Hypothalamus (tissue), 51 donors: ENCODE results near the gene MICU1.

Experiments used
- DNase-seq, 51 donors: peaks; one replicate each; lab custom pipeline; 2025; lab: John Stamatoyannopoulos, UW

MICU1 gene

DNA sequence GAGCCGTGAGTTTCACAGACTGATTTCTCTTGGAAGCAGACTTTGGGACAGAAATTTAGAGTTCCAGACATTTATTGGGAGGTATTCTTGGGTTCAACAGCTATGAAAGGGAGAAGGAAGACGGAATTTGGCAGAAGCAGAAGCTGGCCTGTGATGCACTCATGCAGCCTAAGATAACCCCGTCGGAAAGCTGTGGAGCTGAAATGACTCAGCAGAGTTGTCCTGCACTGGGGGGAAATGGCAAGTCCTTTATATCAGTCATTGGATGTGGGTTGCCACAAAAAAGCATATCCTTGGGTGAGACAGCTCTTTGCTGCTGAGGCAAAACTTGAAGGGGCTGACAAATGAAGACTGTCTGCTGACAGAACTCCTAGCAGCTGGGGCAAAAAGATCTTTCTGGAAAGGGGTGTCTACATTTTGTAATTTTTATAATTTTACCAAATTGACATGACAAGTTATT, 11.5 kb upstream of the MICU1 start:
- DNase-seq, result peak in 2 of 51 donors; percentile 4 to 15

DNA sequence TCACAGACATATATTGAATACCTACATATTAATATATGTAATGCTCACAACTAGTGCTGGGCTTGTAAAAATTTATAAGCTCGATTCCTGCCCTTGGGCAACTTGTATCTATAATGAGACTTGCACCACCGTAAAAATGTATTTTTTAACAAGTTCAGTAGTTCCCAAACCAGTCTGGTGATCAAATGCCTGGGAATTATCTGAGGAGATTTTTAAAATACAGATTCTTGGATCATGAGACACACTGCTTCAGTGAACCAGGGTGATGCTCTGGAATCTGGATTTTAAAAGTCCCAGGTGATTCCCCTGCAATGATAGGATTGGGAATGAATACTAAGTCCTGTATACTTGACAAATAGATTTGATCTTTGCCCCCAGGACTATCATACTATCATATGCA, 4.3 kb upstream of the MICU1 start:
- DNase-seq, result no peak

DNA sequence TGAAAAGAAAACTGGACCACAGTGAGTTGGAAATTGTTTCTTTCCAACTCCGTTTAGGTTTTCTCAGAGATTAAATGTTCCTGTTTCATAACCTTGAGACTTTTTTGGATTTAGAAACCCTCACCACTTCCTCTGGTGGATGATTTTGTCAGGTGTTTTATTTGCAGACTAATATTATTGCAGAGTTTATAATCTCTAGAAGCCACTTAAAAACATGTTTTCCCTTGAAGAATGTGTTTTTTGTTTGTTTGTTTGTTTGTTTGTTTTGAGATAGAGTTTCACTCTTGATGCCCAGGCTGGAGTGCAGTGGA, 520 bp upstream of the MICU1 start:
- no peak for DNase-seq

DNA sequence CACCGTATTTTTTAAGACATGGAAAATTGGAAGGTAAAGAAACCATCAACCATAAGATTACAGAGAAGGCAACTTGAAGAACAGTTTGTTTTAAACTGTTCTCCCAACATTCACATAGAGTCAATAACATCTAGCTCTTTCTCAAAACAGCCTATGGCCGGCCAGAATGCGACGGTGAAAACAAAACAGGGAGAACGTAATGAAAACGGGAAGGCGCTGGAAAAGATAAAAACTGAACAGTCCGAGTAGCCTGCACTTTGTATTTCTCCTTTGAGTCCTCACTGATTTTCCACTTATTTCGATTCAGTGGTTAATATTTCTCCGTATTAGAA, 637 bp downstream of the MICU1 start:
- DNase-seq, result no peak

DNA sequence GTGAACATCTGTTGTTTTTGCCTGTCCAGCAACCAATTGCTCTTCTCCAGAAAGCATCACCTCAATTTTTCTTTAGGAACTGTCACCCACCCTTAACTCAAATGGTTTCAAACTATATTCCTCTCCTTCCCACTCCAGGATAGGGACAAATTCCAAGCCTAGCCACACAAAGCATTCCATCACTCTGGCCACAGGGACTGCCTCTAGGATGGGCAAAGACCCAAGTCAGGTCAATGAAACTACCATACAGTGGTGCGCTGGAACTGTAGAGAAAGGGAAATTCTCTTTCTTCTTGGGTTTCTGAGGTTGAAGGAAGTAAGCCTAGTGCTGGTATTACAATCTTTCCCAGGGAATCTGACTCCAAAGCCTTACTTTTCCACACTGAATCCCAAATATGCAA, 3.6 kb downstream of the MICU1 start:
- no peak for DNase-seq

DNA sequence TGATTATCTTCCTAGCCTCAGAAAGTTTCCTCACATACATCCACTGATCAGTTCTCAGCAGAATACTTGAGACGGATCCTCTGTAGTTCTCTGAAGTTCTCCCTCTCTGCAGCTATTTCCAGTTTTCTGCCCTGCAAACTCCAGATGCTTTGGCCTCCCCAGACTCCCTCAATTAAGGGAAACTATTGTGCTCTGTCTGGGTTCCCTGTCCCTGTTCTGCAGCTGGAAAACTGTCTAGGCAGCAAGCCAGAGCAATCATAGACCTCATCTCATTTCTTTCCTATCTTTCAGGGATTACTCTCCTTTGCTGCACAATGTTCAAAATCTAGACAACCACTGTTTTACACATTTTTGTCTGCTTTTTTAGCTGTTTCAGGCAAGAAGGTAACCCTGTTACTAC, 9.2 kb downstream of the MICU1 start:
- peak in 11 of 51 donors; percentile 4 to 41 (median 28) for DNase-seq

DNA sequence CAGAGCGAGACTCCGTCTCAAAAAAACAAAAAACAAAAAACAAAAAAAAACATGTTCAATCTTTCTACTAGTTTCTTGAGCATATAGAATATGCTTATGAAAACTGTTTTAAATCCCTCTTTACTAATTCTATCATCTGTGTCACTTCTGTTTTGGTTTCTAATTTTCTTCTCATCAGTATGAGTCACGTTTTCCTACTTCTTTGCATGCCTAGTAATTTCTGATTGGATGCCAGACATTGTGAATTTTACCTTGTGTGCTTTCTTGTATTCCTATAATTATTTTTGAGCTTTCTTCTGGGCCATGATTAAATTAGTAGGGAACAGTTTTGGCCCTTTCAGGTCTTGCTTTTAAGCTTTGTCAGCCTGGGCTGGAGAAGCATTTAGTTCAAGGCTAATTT, 9.9 kb downstream of the MICU1 start:
- no peak for DNase-seq

DNA sequence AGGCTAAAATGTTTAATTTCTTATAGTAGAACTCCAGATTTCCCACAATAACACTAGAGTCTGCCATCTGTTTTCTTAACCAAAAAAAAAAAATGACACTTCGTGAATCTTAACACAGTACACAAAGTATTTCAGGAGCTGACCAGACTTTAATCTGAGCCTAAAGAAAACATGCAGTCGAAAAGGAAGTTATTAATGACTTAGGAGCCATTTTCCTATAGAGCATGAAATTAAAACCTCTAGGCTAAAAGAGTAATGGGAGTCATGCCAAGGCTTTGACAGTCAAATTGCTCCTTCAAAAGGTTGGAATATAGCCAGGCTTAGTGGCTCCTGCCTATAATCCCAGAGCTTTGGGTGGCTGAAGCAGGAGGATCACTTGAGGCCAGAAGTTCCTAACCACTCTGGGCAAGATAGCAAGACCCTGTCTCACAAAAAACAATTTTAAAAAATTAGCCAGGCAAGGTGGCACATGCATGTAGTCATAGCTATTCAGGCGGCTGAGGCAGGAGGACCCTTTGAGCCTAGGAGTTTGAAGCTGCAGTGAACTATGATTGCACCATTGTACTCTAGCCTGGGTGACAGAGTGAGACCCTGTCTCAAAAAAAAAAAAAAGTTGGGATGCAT, 13.6 kb downstream of the MICU1 start:
- DNase-seq, result no peak

DNA sequence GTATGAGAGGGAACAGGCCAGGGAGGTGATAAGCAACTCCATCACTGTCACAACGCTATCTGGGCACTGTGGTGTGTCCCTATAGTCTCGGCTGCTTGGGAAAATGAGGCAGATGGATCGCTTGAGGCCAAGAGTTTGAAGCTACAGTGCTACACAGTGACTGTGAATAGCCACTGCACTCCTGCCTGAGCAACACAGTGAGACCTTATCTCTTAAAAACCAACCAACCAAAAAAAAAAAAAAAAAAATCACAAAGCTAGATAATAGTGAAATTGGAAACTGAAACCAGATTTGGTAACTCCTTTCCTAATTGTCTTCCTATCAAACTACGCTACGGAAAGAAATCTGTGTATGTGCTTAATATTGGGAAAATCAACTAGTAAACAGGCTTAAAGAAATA, 14.1 kb downstream of the MICU1 start:
- DNase-seq, result no peak

DNA sequence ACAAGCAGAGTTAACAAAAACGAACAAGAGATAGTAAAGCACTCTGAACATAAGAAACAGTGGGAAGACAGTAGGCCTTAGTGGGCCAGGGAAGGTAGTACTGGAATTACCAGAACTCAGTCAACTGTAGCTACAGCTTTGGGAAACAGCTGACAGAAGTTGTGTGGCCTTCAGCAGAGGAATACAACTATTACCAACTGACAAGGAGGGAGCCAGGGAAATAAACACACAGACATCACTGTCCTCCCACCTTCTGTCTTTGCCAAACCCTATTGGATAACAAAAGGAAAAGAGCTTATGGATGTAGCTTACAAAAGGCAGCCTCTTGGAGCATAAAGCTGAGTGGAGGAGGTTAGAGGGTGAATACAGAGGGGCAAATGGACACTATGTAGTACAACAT, 15.4 kb downstream of the MICU1 start:
- no peak for DNase-seq

DNA sequence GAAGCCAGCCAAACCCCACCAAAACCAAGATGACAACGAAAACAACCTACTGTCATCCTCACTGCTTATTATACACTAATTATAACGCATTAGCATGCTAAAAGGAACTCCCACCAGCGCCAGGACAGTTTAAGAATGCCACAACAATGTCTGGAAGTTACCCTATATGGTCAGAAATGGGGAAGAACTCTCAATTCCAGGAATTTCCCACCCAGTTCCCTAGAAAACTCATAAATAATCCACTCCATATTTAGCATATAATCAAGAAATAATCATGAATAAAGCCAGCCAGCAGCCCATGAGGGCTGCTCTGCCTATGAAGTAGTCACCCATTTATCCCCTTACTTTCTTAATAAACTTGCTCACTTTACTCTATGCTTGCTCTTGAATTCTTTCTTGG, 20.8 kb downstream of the MICU1 start:
- DNase-seq, result no peak

DNA sequence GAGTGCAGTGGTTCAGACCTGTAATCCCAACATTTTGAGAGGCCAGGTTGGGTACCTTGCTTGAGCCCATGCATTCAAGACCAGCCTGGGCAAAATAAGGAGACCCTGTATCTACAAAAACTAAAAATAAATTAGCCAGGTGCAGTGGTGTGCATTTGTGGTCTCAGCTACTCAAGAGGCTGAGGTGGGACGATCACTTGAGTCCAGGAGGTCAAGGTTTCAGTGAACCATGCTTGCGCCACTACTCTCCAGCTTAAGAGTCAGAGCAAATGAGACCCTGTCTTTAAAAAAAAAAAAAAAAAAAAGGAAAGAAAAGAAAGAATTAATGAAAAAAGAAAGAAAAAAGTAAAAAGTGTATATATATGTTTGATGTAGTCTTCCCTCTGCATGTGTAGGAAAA, 24.7 kb downstream of the MICU1 start:
- DNase-seq, result no peak

DNA sequence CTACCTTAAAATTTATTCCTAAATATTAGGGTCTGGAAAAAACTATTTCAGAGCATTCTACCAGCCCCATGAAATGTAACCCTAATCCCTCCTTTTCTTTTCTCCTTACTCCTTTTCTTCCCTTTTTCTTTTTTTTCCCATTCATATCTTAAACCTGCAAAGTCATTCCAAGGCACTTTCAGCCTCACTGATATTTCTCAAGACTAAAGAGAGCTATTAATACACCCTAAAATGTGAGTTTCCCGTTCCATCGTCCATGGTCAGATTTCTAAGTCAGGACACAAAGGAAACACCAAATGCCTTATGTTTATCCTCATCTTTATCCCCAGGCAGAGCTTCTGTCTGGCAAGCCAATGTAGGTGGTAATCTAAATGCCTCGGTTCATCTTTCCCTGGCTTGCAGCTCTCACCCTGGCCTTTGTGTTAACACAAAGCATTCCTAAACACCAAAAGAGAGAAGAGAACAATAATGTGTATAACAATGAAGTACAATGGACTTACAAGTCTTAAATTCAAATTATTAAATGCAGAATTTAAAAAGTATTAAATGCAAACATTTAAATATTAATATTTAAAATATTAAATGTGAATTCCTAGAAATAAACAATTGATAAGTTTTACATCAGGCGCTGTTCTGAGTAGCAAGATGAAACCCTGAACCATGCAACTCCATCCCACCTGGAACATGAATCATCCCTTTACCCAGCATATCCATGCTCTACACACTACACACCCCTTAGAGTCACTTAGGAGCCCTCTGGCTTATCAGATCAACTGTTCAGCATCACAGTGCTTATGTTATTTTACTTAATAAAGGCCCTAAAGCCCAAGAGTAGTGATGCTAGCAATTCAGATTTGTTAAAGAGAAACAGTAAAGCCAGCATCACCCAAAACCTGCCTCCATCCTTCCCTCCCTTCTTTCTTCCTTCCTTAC, 26.8 kb downstream of the MICU1 start:
- DNase-seq, result no peak

DNA sequence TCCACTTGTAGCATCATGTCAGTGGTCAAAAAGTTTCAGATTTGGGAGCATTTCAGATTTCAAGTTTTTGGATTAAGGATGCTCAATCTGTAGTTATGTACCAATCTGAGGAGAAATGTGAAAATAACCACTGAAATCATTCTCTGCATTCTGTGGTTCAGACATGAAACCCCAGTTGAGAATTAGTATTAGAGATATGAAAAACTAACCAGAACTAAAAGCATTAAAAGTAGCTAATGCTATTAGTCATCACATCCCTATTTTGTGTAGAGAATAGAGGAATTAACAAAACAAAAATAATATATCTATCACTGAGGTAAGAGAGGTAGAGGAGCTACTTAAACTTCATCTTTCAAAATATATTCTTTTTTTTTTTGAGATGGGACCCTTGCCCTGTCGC, 28.0 kb downstream of the MICU1 start:
- DNase-seq, result no peak

DNA sequence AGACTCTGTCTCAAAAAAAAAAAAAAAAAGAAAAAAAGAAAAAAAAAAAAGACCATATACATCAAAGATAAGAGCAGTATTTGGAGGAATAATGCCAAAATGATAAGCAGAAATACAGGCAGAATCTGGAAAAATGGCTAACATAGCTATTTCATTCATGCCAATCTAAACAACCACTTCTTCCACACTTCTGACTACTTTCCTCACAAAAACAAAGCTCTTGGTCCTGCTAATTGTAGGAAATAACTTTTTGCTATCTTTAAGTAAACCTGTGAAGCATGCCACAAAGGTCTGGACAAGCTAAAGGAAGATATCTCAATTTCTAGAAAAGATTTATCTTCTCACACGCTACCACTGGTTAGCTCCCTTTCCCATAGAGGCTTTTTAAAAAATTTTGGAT, 30.4 kb downstream of the MICU1 start:
- no peak for DNase-seq

DNA sequence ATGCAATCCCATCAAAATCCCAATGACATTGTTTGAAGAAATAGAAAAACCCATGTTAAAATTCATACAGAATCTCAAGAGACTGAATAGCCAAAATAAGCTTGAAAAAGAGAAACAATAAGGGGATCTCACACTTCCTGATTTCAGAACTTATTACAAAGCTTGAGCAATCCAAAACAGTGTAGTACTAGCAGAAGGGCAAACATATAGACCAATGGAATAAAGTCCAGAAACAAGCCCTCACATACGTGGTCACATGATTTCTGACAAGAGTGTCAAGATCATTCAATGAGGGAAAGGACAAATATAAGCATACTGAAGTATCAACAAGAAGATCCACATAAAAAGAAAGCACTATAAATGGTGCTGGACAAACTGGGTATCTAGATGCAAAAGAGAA, 31.9 kb downstream of the MICU1 start:
- DNase-seq, result no peak

DNA sequence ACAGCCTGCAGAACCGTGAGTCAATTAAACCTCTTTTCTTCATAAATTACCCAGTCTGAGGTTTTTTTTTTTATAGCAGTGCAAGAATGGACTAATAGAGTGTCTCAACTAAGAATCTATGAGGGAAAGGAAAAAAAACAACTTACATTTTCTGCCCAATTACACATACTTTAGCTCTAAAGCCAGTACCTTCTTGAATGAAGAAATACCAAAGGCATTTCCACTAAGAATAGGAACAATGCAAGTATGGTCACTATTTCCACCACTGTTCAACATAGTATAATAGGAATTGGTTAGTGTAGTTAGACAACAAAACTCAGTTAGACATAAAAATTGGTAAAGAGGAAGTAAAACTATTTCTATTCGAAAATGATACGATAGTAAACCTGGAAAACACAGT, 37.6 kb downstream of the MICU1 start:
- DNase-seq, result no peak

DNA sequence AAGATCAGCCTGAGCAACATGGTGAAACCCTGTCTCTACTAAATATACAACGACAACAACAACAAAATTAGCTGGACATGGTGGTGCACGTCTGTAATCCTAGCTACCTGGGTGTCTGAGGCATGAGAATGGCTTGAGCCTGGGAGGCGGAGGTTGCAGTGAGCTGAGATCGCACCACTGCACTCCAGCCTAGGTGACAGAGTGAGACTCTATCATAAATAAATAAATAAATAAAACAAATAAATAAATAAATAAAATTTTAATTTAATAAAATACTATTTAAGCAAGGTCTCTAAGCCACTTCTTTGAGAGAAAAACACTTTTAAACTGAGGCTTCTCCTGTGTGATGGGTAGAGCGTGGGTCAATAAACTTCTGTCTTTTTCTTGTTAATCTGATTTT, 38.3 kb downstream of the MICU1 start:
- no peak for DNase-seq

DNA sequence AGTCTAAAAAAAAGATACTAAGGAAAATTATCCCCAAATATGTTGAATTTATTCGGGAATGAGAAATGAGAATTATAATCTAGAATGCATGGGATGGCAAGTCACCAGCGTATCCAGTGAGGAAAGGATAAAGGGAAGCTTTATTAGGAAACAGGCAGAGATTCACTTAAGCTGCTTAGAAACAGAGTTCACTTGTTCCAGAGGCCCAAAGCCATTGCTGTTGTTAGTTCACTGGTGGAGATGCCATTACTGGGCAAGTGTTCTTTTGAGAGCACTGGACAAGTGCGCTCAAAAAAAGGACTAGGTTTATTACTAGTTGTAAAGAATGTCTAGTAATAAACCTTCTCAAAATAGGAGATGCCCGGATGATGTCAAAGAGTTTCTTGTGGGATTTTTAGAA, 51.2 kb downstream of the MICU1 start:
- DNase-seq, result peak in 8 of 51 donors; percentile 2 to 25 (median 6)

DNA sequence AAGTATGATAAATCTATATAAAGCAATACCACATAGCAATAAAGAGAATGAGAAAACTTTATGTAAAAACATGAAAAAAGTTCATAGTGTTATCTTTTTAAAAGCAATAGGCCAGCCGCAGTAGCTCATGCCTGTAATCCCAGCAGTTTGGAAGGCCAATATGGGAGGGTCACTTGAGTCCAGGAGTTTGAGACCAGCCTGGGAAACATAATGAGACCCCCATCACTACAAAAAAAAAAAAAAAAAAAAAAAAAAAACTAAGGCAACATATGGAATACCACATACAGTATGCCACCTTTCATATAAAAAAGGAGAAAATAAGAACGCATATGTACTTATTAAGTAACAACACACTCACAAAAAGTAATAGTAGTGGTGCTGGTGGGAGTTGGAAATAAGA, 52.8 kb downstream of the MICU1 start:
- DNase-seq, result no peak

DNA sequence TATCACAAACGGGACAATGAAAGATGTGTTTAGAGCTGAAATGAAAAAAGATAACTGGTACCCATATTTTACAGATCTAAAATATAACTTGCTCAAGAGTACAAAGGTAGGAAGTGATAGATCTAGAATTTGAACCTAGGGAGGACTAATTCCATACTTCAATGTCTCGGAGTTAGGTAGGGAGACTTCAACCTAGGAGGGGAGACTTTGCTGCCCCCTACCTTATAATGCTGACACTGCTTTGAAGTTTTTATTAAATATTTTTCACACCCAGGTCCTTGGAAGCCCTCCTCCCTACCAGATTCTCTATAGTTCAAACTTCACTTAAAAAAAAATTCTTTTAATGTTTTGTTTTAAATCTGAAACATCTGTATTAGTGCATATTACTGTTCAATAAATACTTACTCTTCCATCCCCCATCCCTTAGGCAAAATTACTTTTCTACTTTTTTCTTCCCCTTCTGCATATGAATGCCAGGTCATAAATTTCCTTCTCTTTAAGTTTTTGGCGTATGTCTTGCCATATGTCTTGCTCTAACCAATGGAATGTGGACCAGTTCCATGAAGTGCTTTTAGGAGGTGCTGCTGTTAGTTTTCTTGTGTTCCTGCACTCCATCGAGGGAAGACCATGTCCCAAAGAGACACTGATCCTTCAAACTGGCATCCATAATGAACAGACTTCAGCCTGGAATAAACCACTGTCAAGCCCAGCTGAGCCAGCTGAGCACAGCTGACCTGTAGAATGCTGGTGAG, 57.8 kb downstream of the MICU1 start:
- no peak for DNase-seq

DNA sequence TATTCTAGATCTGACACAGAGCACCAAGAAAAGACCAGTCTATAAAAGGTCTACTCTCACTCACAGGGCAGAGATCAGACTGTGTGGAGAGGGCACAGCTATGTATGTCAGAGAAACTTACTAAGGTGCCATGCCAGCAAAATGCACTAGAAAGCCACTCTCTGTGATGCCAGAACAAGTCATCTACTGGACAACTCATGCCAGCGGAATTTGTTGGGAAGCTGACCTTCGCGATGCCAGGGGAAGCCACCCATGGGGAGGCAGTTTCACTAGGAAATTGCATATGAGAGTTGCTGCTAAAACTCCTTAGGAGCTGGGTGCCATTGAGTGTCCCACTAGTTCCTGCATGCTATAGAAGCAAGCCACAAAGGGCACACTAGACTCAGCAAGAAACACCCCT, 58.5 kb downstream of the MICU1 start:
- peak in 1 of 51 donors; percentile 6 for DNase-seq
